ENCODE results near the gene MCM10.
"Not testable (repeated sequence)": the region's sequence is repeated elsewhere in the genome, so short reads cannot be mapped to it uniquely, and the experiment has no call there.

MCM10 gene

DNA sequence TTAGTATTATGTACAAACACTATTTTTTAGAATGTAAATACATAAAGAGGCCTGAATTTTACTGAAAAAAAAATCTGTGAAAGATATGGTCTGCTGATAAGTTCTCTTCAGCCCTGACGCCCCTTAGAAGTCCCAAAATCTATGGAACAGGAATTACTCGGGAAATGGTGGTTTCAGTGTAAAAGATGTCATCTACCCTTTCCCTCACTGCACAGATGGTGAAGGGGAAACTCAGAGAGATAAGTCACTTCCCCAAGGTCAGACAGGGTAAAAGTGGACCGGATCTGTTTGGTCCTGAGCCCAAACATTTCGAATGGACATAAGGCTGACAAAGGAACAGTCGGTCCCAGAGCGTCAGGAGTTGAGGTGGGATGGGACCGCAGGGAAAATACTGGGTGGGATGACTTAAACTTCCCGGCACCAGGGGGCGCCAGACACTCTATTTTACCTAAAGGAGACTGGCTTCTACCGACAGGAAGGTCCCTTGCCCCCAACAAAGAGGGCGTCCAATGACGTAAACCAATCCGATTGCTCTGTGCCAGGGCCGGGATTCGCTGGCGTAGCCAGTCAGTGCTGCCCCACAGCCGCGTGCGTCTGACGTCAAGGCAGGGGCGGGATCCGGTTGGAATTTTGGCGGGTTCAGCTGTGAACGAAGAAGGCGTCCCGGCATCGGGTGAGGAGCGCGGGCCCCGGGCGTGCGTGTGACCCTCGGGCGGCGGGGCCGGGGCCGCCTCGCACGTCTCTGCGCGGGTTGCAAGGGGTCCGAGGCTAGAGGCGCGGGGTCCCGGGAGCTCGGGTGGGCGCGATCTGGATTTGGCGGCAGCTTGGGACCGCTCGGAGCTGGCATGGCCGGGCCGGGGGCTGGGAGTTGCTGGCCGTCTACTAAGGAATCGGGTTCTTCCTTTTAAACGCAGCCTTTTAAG, at the start of gene MCM10:
Gene MCM10, plus strand, starts transcription at position 625 of the 923 bp plus-strand sequence. CDS start 2,645 bp downstream, outside the sequence.
- DNase-seq: peak; percentile 97

DNA sequence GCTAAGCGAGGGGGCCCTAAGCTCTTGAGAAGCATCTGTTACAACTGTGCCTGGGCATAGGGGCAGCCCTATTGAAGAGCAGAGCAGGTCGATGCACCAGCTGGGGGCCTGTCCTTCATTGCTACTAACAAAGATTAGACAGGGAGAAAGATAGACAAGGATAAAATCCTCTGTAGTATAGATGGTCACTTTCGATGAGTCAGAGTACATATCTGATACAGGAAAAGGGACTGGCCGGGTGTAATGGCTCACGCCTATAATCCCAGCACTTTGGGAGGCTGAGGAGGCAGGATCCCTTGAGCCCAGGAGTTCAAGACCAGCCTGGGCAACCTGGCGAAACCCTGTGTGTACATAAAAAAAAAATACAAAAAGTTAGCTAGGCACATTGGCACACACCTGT, 47.8 kb upstream of the MCM10 start:
- DNase-seq: no peak

DNA sequence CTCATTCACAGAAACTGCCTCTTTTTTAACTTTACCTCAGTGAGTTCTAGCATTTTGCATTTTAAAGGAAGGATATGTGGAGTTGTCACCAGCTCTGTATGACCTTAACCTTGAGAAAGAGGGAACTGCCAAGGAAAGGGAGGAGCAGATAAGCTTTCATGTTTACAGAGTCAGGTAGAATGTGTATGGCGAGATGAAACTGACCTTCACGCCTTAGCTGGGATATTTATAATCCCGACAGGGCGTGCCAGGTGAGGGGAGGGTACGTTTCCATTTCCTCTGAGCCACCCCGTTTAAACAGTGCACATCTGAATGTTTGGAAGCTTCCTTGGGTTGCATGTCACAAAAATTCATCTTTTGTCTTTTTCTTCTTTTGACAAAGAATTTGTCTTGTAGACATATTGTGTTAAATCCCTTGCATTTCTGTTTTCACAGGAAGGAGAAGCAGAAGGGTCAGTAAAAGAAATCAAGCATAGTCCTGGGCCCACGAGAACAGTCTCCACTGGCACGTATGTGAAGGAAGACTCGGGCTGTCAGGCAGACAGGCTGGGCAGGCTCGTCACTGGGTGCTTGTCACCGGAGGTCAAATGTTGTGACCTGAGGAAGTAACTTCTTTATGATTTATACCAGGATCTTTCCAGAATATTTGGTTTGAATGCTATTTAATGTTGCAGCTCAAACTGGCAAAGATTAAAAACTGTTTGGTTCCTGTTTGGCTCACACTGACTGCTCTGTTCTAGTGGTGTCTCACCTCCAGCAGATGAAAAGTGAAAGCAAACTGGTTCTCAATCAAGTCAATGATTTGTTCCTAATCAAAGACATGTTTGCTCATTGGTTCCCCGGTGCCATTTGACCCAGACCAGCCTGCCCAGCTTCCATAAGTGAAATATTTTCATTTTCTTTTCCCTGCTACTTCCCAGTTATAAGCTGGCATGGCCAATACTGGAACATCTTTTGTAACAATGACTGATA, 45.2 kb upstream of the MCM10 start:
- no peak for DNase-seq

GRCh38 chr10:13117841-13118783, 43.2 kb upstream of the MCM10 start:
- no peak for DNase-seq

- no peak for DNase-seq
Measured at GRCh38 chr10:13118784-13119410, 42.5 kb upstream of the MCM10 start.

DNA sequence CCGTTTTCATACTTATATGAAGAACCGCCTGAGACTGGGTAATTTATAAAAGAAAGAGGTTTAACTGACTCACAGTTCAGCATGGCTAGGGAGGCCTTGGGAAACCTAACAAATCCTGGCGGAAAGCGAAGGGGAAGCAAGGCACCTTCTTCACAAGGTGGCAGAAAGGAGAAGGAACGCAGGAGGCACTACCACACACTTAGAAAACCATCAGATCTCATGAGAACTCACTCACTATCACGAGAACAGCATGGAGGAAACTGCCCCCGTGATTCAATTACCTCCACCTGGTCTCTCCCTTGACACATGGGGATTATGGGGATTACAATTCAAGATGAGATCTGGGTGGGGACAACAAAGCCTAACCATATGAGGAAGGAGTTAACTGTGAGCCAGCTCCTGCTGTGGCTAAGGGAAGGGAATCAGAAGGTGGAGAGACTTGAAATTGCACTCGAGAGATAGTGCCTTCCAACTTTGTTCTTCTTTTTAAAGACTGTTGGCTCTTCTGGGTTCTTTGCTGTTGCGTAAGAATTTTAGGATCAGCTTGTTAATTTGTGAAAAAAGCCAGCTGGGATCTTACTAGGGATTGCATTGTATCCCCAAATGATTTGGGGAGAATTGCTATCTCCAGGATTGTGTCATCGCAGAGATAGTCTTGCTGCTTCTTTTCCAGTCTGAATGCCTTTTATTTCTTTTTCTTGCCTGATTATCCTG, 40.4 kb upstream of the MCM10 start:
- no peak for DNase-seq

DNA sequence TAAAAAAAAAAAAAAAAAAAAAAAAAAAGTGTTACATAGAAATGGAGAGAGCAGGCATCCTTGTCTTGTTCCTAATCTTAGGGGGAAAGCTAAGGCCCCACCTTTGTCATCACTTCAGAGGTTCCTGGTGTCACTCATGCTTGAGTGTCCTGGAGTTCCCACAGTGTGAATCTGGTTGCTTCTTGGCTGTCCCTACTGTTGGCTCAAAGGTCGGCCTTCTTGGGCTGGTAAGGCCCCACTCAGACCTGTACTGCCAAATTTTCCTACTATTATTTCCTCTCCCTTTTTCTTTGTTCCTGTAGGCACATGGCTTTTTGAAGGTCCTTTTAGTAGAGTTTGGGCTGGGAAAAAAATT, 39.9 kb upstream of the MCM10 start:
- no peak for DNase-seq

- no peak for DNase-seq
Measured at GRCh38 chr10:13136651-13137050, 24.7 kb upstream of the MCM10 start.

DNA sequence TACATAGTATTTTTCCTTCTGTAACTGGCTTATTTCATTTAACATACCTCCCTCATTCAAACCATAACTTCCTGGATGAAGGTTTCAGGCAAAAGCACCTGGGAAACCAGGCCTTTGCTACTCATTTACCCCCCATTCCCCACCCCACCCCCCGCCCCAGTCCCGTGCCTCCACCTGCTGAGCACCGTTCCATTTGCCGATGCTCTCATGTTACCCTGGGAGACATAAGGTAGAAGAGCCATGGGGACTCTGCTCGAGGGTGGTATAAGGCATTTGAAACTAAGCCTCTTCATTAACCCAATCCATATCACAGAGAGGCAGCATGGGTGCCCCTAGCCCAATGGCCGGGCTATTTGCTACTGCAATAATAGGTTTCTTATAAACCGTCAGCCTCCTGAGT, 22.2 kb upstream of the MCM10 start:
- no peak for DNase-seq

DNA sequence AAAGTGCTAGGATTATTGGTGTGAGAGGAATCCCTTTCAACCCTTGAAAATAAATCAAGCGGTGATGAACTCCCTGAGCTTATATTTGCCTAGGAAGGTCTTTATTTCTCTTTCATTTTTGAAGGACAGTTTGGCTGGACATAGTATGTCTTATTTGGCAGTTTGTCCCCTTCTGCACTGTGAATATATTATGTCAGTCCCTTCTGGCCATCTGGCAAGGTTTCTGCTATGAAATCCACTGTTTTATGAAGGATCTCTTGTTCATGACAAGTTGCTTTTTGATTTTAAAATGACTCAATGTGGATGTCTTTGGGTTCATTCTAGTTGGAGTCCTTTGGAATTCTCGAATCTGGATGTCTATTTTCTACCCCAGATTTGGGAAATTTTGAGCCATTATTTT, 21.7 kb upstream of the MCM10 start:
- no peak for DNase-seq

- DNase-seq: no peak
Measured at GRCh38 chr10:13140627-13141190, 20.6 kb upstream of the MCM10 start.

DNA sequence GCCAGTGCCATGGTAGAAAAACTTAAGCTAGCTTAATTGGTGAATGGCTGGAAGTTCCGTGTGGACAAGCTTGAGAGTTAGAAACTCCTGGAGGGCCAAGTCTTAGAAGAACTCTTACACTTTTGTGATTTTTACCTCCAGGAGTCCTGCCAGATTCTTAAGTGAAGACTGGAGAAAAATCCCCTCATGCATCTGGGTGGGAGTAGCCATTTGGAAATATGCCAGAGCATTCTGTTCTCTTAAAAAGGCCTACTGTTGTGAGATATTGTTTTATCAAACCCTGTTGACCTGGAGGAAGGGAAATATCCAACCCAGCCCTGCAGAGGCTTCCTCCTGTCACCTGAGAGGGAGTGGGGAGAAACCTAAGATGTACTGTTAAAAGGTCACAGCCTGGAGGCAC, 17.6 kb upstream of the MCM10 start:
- DNase-seq: no peak

DNA sequence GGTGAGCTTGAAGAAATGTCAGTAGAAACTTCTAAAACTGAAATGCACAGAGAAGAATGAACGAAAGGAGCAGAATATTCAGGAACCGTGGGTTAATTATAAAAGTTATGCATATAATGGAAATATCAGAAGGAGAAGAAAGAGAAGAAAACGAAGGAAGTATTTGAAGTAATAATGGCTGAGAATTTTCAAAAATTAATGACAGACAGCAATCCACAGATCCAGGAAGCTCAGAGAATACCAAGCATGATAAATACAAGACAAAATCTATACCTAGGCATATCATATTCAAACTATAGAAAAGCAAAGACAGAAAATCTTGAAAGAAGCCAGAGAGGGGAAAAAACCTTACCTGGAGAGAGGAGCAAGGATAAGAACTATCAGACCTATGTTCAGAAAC, 16.5 kb upstream of the MCM10 start:
- no peak for DNase-seq

GRCh38 chr10:13146379-13146778, 15.0 kb upstream of the MCM10 start:
- no peak for DNase-seq

DNA sequence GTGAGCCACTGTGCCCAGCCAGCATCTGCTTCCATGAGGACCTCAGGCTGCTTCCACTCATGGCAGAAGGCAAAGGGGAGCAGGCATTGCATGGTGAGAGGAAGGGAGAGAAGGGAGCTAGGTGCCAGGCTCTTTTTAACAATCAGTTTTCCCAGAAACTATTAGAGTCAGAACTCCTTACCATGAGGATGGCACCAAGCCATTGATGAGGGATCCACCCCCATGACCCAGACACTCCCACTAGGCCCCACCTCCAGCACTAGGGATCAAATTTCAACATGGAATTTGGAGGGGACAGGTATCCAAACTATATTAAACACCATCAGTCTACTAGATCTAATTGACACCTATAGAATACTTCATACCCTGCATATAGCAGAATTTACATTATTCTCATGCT, 14.2 kb upstream of the MCM10 start:
- DNase-seq: no peak

- no peak for DNase-seq
Measured at GRCh38 chr10:13152296-13152695, 9.1 kb upstream of the MCM10 start.

DNA sequence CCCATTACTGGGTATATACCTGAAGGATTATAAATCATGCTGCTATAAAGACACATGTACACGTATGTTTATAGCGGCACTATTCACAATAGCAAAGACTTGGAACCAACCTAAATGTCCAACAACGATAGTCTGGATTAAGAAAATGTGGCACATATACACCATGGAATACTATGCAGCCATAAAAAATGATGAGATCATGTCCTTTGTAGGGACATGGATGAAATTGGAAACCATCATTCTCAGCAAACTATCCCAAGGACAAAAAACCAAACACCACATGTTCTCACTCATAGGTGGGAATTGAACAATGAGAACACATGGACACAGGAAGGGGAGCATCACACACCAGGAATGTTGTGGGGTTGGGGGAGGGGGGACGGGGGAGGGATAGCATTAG, 5.5 kb upstream of the MCM10 start:
- DNase-seq: not testable (repeated sequence)

- DNase-seq: peak in 1 of 2 experiments; percentile 16
Measured at GRCh38 chr10:13158401-13158800, 3.0 kb upstream of the MCM10 start.

DNA sequence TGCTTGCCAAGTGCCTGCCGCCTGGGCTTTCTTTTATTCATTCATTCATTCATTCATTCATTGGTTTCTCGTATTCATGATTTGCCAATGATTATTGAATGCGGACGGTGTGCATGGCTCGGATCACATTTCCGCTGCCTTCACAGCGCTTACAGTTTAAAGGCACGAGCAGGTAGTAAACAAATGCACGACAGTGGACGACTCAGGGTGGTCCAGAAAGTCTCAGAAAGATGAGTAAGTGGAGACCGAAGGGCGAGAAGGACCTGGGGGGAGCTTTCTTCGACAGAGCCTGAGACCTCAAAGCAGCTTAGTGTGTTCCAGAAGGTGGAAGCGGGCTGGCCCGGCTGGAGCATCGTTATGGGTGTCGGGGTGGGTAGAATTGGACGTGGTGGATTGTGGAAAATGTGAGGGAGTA, 506 bp downstream of the MCM10 start:
- DNase-seq: no peak

DNA sequence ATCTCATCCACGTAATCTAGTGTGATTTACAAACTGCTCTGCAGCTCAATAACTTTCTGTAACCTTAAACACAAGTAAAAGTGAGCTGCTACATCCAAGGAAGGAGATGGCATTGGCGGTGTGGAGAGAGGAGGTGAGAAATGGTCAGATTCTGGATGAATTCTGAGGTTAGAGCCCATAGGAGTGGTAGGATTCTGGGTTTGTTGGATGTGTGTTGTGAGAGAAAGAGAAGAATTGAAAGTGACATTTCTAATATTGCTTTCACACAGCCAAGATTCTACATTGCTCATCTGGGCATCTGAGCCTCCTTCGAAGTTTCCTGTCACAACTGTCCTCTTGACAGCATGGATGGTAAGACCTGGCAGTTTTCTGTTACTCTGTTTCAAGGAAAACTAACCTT, 2.5 kb downstream of the MCM10 start:
- DNase-seq: no peak

GRCh38 chr10:13165177-13165576, 3.8 kb downstream of the MCM10 start:
- no peak for DNase-seq
